HG03097 (cell line): Measurements from ENCODE around the gene IL18BP.

Source experiments
- ATAC-seq: cut with Tn5 transposase; IDR thresholded peaks from one replicate; pipeline ENCODE4 v1.9.1; 2021; ENCODE audit not compliant: unreplicated experiment, low FRiP score

The IL18BP gene

DNA sequence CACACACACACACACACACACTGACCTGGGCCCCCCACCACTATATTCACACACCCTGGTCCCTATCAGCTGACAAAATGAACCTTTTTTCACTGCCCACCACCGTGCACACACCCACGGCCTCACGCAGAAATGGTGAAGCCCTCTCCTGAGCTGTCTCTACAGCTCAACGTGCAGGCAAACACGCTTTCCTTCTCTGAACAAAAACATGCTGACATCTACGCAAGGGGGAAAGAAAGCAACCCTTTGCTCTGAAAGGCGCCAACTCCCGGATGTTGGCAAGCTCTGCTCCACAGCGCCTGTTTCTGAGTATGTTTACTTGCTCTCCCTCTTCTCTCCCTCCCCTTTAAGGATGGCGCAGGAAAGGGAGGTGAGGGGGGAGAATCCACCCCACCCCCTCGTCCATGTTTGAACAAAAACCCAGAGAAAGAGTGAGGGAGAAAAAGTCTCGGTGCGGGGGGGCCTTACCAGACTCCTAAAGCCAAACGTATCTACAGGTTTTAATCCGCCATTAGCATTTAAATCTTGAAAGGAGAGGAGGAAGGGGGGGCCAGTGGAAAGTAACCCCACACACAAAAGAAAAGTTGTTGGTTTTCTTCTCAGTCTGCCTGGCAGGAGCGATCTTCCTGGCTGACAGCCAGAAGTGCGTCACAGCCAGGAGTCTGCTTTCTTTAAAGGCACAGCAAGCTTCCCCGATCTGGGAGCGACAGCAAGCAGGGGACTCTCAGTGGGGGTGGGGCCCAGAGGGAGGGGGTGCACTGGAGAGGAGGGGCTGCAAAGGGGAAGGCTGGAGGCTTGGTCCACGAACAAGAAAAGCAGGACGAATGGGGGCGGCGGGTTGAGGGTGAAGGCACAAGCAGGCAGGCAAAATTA is 42.0 kb downstream of the IL18BP start:
- no peak for ATAC-seq

GRCh38 chr11:72041364-72042063 is 42.8 kb downstream of the IL18BP start:
- no peak for ATAC-seq

GRCh38 chr11:72042064-72042745 is 43.5 kb downstream of the IL18BP start:
- no peak for ATAC-seq

DNA sequence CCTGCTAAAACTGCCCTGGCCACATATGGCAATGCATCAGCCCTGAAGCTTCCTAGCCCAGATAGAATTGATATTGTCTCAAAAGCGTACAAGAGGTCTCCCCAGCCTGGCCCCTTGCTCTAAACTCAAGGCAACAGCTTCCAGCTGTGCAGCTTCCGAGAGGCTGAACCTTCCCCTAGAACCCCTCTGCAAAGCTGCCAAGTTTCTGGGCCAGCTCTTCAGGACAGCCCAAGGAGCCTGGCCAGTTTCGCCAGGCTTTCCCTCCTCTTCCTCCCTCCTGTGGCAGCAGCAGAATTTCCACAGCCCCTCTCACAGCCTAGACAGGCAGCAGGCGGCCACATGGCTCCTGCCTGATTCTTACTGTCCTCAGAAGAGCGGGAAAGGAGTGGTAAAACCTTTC is 47.1 kb downstream of the IL18BP start:
- no peak for ATAC-seq

GRCh38 chr11:72048766-72049460 is 50.2 kb downstream of the IL18BP start:
- no peak for ATAC-seq
